ENCODE data around the gene HIRIP3. TPM values are rescaled to one million over a fixed set of nuclear protein-coding genes. Genes with fewer than 3 reads are reported as not detected.

The HIRIP3 gene, protein sequence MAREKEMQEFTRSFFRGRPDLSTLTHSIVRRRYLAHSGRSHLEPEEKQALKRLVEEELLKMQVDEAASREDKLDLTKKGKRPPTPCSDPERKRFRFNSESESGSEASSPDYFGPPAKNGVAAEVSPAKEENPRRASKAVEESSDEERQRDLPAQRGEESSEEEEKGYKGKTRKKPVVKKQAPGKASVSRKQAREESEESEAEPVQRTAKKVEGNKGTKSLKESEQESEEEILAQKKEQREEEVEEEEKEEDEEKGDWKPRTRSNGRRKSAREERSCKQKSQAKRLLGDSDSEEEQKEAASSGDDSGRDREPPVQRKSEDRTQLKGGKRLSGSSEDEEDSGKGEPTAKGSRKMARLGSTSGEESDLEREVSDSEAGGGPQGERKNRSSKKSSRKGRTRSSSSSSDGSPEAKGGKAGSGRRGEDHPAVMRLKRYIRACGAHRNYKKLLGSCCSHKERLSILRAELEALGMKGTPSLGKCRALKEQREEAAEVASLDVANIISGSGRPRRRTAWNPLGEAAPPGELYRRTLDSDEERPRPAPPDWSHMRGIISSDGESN
- polyA plus RNA-seq (2011; rRNA removed) (11.5 and 13.5 TPM in 2 replicates), polyA plus RNA-seq (2017; fragmentation: RNase III; extraction: RNeasy Plus Mini Kit Qiagen cat#74134 plus additional on column Dnase treatment) (16.7 to 19.5 TPM (median 17.0 TPM) in 3 replicates), polyA minus RNA-seq (2011; rRNA and poly(A)+ RNA removed) (7.3 and 8.4 TPM in 2 replicates)
- polyA plus RNA-seq (2012; cell fraction: cytosol; rRNA removed), result 24.3 and 24.9 TPM in 2 replicates
- polyA plus RNA-seq (2012; cell fraction: nucleus; rRNA removed), result 17.8 TPM in 2 replicates

DNA sequence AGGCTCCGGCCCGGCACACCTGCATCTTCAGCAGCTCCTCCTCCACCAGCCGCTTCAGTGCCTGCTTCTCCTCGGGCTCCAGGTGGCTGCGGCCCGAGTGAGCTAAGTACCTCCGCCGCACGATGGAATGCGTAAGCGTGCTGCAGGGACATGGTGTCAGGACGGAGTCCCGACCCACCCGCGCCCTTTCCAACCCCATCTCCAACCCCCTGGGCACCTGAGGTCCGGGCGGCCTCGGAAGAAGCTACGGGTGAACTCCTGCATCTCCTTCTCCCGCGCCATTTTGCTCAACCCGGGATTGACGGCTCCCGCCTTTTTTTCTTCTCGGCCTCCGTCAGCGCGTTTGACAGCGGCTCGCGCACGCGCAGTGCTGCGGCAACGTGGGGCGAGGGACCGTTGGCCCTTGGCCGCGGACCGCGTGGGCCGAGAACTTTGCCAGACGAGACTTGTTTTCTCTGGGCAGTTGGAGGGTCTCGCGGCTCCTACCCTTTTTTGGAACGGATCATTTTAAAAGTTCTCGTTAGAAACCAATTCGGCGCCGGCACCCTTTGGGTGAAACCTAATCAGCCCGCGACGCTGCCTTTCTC lies at the start of gene HIRIP3:
HIRIP3 (minus strand) TSS at position 294 of the 587 bp plus-strand sequence; CDS start at position 282, 12 bp downstream.
- WGBS (ENCODE audit: missing lambda C conversion rate), result 5% methylated on average over 42 of the region's 53 CpGs
- DNase-seq (ENCODE audit: low read depth in 1 of 2, low spot score in 1 of 2) (peak; percentile 86), FAIRE-seq (no peak)
- 0 out of 2 replicates have a peak, but pooled peaks have one; percentile 47 for TF ChIP-seq TFCP2L1 (CRISPR knock-in tag; IDR thresholded peaks at IDR 0.05)
- TF ChIP-seq HEYL (CRISPR knock-in tag; IDR thresholded peaks at IDR 0.05), result no peak; the same call in 1 of the 2 replicates
- no peak for TF ChIP-seq POLR2AphosphoS2 (conservative IDR thresholded peaks at IDR 0.05; ENCODE audit: low read length)
- TF ChIP-seq RARB (CRISPR knock-in tag; IDR thresholded peaks at IDR 0.05), result no peak; the same call in 1 of the 2 replicates
- TF ChIP-seq RFX5 (IDR thresholded peaks at IDR 0.05), result no peak
- TF ChIP-seq, protein P1, sequence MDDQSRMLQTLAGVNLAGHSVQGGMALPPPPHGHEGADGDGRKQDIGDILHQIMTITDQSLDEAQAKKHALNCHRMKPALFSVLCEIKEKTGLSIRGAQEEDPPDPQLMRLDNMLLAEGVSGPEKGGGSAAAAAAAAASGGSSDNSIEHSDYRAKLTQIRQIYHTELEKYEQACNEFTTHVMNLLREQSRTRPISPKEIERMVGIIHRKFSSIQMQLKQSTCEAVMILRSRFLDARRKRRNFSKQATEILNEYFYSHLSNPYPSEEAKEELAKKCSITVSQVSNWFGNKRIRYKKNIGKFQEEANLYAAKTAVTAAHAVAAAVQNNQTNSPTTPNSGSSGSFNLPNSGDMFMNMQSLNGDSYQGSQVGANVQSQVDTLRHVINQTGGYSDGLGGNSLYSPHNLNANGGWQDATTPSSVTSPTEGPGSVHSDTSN (IDR thresholded peaks at IDR 0.05), result no peak
- TF ChIP-seq FOSB (CRISPR knock-in tag; IDR thresholded peaks at IDR 0.05), result no peak
- TF ChIP-seq POLR2A (IDR thresholded peaks at IDR 0.05; ENCODE audit: low read length), result no peak; the same call in 1 of the 2 replicates
- TF ChIP-seq EHMT2 (IDR thresholded peaks at IDR 0.05; ENCODE audit: low read depth), result no peak
- peak; percentile 78 for TF ChIP-seq HDAC2 (IDR thresholded peaks at IDR 0.05)
- TF ChIP-seq, protein P2, sequence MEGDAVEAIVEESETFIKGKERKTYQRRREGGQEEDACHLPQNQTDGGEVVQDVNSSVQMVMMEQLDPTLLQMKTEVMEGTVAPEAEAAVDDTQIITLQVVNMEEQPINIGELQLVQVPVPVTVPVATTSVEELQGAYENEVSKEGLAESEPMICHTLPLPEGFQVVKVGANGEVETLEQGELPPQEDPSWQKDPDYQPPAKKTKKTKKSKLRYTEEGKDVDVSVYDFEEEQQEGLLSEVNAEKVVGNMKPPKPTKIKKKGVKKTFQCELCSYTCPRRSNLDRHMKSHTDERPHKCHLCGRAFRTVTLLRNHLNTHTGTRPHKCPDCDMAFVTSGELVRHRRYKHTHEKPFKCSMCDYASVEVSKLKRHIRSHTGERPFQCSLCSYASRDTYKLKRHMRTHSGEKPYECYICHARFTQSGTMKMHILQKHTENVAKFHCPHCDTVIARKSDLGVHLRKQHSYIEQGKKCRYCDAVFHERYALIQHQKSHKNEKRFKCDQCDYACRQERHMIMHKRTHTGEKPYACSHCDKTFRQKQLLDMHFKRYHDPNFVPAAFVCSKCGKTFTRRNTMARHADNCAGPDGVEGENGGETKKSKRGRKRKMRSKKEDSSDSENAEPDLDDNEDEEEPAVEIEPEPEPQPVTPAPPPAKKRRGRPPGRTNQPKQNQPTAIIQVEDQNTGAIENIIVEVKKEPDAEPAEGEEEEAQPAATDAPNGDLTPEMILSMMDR (IDR thresholded peaks at IDR 0.05), result no peak
- no peak for TF ChIP-seq CBX8 (IDR thresholded peaks at IDR 0.05)
- no peak for TF ChIP-seq MAFK (IDR thresholded peaks at IDR 0.05; ENCODE audit: partially characterized antibody)
- TF ChIP-seq HOXB13 (CRISPR knock-in tag; IDR thresholded peaks at IDR 0.05; ENCODE audit: low read depth), result peak; percentile 72; the same call in 1 of the 2 replicates
- no peak for TF ChIP-seq KDM5A (IDR thresholded peaks at IDR 0.05)
- TF ChIP-seq ZC3H11A (IDR thresholded peaks at IDR 0.05), result no peak
- TF ChIP-seq NR3C1 (IDR thresholded peaks at IDR 0.05), result no peak
- peak; percentile 84 for TF ChIP-seq MYC (IDR thresholded peaks at IDR 0.05; ENCODE audit: borderline replicate concordance, low read length)
- TF ChIP-seq BHLHE40 (IDR thresholded peaks at IDR 0.05; ENCODE audit: low read depth, low read length), result no peak
- TF ChIP-seq CEBPB (IDR thresholded peaks at IDR 0.05), result peak in 1 of 2 experiments; percentile 16; a peak in 1 of 4 replicates
- TF ChIP-seq RAD21 (conservative IDR thresholded peaks at IDR 0.05 in 1 of 2, IDR thresholded peaks at IDR 0.05 in 1 of 2), result no peak
- TF ChIP-seq HOXB5 (CRISPR knock-in tag; IDR thresholded peaks at IDR 0.05), result 0 out of 2 replicates have a peak, but pooled peaks have one; percentile 34
- TF ChIP-seq CHD2 (IDR thresholded peaks at IDR 0.05; ENCODE audit: low read length, partially characterized antibody), result no peak
- TF ChIP-seq, protein P3, sequence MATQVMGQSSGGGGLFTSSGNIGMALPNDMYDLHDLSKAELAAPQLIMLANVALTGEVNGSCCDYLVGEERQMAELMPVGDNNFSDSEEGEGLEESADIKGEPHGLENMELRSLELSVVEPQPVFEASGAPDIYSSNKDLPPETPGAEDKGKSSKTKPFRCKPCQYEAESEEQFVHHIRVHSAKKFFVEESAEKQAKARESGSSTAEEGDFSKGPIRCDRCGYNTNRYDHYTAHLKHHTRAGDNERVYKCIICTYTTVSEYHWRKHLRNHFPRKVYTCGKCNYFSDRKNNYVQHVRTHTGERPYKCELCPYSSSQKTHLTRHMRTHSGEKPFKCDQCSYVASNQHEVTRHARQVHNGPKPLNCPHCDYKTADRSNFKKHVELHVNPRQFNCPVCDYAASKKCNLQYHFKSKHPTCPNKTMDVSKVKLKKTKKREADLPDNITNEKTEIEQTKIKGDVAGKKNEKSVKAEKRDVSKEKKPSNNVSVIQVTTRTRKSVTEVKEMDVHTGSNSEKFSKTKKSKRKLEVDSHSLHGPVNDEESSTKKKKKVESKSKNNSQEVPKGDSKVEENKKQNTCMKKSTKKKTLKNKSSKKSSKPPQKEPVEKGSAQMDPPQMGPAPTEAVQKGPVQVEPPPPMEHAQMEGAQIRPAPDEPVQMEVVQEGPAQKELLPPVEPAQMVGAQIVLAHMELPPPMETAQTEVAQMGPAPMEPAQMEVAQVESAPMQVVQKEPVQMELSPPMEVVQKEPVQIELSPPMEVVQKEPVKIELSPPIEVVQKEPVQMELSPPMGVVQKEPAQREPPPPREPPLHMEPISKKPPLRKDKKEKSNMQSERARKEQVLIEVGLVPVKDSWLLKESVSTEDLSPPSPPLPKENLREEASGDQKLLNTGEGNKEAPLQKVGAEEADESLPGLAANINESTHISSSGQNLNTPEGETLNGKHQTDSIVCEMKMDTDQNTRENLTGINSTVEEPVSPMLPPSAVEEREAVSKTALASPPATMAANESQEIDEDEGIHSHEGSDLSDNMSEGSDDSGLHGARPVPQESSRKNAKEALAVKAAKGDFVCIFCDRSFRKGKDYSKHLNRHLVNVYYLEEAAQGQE (IDR thresholded peaks at IDR 0.05), result no peak
- TF ChIP-seq, protein P4, sequence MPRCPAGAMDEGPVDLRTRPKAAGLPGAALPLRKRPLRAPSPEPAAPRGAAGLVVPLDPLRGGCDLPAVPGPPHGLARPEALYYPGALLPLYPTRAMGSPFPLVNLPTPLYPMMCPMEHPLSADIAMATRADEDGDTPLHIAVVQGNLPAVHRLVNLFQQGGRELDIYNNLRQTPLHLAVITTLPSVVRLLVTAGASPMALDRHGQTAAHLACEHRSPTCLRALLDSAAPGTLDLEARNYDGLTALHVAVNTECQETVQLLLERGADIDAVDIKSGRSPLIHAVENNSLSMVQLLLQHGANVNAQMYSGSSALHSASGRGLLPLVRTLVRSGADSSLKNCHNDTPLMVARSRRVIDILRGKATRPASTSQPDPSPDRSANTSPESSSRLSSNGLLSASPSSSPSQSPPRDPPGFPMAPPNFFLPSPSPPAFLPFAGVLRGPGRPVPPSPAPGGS (IDR thresholded peaks at IDR 0.05), result no peak
- no peak for TF ChIP-seq RNF2 (IDR thresholded peaks at IDR 0.05; ENCODE audit: borderline replicate concordance, low read depth)
- TF ChIP-seq, protein P5, sequence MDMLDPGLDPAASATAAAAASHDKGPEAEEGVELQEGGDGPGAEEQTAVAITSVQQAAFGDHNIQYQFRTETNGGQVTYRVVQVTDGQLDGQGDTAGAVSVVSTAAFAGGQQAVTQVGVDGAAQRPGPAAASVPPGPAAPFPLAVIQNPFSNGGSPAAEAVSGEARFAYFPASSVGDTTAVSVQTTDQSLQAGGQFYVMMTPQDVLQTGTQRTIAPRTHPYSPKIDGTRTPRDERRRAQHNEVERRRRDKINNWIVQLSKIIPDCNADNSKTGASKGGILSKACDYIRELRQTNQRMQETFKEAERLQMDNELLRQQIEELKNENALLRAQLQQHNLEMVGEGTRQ (IDR thresholded peaks at IDR 0.05), result no peak
- TF ChIP-seq JUN (IDR thresholded peaks at IDR 0.05), result no peak; a peak in 1 of 5 replicates
- no peak for TF ChIP-seq SREBF2 (IDR thresholded peaks at IDR 0.05)
- TF ChIP-seq SMC3 (IDR thresholded peaks at IDR 0.05), result no peak

More for the DNA sequence above, at the start of gene HIRIP3:
- ChIA-PET CTCF (interaction anchor here (0.8 to 6.3 kb wide), 7 partner anchors 10 to 147 kb away, joined by 3 to 39 read pairs (median 3); no protein-coding TSS in a partner anchor), POLR2A (interaction anchor here (0.9 to 1.6 kb wide), 3 partner anchors 22 to 96 kb away, joined by 3 to 4 read pairs (median 3); partner anchors contain the start of genes SEZ6L2 and TAOK2)
- ATAC-seq, result peak; percentile 58 to 72
- Histone ChIP-seq H3K4me1 (peaks cover 14% of the 10 kb centered on the region), H3K4me2 (peak within 1 kb of the TSS; percentile 94), H3K27ac (peak within 1 kb of the TSS; percentile 94 to 97), H3K4me3 (peak within 1 kb of the TSS; percentile 89), H3K9me3 (no peaks in the 10 kb centered on the region)
